ENCODE results near the gene INSIG2.

Gene INSIG2

DNA sequence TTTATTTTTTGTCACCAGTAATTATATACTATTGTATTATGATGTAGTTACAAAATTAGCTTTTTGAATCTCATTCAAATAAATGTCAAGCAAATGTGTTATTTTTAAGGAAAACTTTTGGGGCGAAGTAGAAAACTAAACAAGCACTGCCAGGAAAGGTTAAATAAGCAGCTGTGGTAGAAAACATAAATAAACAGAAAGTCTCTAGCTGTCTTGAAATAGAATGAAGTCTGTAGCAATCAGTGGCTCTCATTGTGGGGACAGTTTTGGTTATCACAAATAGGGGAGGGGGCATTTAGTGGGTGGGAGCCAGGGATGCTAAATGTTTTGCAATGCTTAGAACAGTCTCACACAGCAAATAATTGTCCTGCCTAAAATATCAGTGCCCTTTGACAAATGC is 3.4 kb downstream of the INSIG2 start:
- TF ChIP-seq SIN3A (IDR thresholded peaks at IDR 0.05; ENCODE audit: borderline replicate concordance, insufficient read depth, low read length) (no peak), FOXP2 (optimal IDR thresholded peaks at IDR 0.05; ENCODE audit: borderline replicate concordance, extremely low read depth, extremely low read length, insufficient read depth) (no peak), TAF1 (IDR thresholded peaks at IDR 0.05; ENCODE audit: borderline replicate concordance, insufficient read depth, low read length) (no peak), POLR2AphosphoS5 (IDR thresholded peaks at IDR 0.05; ENCODE audit: low read depth, low read length) (no peak)
- TF ChIP-seq, protein P1, sequence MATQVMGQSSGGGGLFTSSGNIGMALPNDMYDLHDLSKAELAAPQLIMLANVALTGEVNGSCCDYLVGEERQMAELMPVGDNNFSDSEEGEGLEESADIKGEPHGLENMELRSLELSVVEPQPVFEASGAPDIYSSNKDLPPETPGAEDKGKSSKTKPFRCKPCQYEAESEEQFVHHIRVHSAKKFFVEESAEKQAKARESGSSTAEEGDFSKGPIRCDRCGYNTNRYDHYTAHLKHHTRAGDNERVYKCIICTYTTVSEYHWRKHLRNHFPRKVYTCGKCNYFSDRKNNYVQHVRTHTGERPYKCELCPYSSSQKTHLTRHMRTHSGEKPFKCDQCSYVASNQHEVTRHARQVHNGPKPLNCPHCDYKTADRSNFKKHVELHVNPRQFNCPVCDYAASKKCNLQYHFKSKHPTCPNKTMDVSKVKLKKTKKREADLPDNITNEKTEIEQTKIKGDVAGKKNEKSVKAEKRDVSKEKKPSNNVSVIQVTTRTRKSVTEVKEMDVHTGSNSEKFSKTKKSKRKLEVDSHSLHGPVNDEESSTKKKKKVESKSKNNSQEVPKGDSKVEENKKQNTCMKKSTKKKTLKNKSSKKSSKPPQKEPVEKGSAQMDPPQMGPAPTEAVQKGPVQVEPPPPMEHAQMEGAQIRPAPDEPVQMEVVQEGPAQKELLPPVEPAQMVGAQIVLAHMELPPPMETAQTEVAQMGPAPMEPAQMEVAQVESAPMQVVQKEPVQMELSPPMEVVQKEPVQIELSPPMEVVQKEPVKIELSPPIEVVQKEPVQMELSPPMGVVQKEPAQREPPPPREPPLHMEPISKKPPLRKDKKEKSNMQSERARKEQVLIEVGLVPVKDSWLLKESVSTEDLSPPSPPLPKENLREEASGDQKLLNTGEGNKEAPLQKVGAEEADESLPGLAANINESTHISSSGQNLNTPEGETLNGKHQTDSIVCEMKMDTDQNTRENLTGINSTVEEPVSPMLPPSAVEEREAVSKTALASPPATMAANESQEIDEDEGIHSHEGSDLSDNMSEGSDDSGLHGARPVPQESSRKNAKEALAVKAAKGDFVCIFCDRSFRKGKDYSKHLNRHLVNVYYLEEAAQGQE (IDR thresholded peaks at IDR 0.05; ENCODE audit: insufficient read depth in 1 of 2, low read depth in 2 of 2, low read length in 2 of 2) = no peak

DNA sequence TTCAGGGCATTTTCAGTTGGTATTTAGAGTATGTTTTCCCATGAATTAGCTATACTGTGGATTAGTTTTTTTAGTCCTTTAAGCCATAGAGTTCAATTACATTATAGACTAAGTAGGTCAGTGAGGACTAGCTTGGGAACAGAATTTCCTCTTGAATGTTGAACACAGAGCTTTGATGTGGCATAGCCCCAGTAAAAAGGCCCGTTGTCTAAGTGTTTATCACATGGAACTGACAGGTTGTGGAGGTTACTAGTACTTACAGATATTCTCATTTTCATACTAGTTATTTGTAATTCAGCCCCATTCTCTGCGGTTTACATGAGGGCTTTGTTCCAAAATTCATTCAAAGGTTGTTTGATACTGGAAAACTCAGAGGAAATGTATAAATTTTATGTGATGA is 6.2 kb downstream of the INSIG2 start:
- no peak for TF ChIP-seq TAF1 (IDR thresholded peaks at IDR 0.05; ENCODE audit: borderline replicate concordance, insufficient read depth, low read length)
- TF ChIP-seq, protein P1 (IDR thresholded peaks at IDR 0.05; ENCODE audit: insufficient read depth in 1 of 2, low read depth in 2 of 2, low read length in 2 of 2) = no peak
- no peak for TF ChIP-seq SIN3A (IDR thresholded peaks at IDR 0.05; ENCODE audit: borderline replicate concordance, insufficient read depth, low read length)
- no peak for TF ChIP-seq FOXP2 (optimal IDR thresholded peaks at IDR 0.05; ENCODE audit: borderline replicate concordance, extremely low read depth, extremely low read length, insufficient read depth)
- TF ChIP-seq POLR2AphosphoS5 (IDR thresholded peaks at IDR 0.05; ENCODE audit: low read depth, low read length) = no peak

DNA sequence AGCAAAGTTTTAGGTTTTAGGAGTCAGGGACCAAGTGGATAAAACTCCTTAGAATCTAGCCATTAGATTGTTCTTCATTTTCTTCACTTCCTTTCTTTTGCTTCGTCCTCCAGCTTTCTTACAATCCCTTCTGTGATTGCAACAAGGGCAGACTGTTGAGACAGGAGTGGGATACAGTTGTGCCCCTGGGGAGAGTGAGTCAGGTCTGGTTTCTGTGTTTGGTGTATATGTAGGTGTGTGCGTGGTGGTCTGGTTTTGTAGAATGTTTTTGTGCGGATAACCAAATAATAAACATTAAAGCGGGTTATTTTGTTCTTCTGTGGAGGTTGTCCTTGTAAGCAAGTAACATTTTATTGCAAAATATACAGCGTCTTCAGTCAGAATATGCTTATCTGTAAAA is 7.3 kb downstream of the INSIG2 start:
- TF ChIP-seq SIN3A (IDR thresholded peaks at IDR 0.05; ENCODE audit: borderline replicate concordance, insufficient read depth, low read length) (no peak), FOXP2 (optimal IDR thresholded peaks at IDR 0.05; ENCODE audit: borderline replicate concordance, extremely low read depth, extremely low read length, insufficient read depth) (no peak), TAF1 (IDR thresholded peaks at IDR 0.05; ENCODE audit: borderline replicate concordance, insufficient read depth, low read length) (no peak), POLR2AphosphoS5 (IDR thresholded peaks at IDR 0.05; ENCODE audit: low read depth, low read length) (no peak)
- TF ChIP-seq, protein P1 (IDR thresholded peaks at IDR 0.05; ENCODE audit: insufficient read depth in 1 of 2, low read depth in 2 of 2, low read length in 2 of 2) = no peak

DNA sequence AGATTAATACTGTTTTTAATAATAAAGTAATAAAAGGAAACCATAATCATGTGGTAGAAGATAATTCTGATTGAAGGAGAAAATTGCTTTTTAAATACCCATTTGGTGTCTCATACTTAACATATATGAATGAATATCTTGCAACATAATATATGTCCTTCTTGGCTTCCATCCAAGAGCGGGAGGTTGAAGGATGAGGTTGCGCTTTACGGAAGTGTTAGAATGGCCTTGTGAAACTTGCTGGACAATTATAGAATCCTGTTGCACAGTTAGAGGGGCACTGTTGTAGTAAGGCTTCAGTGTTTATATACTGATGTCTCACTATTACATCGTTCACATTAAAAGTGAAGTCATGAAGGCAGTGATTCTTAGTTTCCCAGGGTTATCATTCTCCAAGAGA is 9.4 kb downstream of the INSIG2 start:
- TF ChIP-seq SIN3A (IDR thresholded peaks at IDR 0.05; ENCODE audit: borderline replicate concordance, insufficient read depth, low read length) = no peak
- TF ChIP-seq TAF1 (IDR thresholded peaks at IDR 0.05; ENCODE audit: borderline replicate concordance, insufficient read depth, low read length) = no peak
- TF ChIP-seq, protein P1 (IDR thresholded peaks at IDR 0.05; ENCODE audit: insufficient read depth in 1 of 2, low read depth in 2 of 2, low read length in 2 of 2) = no peak
- TF ChIP-seq POLR2AphosphoS5 (IDR thresholded peaks at IDR 0.05; ENCODE audit: low read depth, low read length) = no peak
- TF ChIP-seq FOXP2 (optimal IDR thresholded peaks at IDR 0.05; ENCODE audit: borderline replicate concordance, extremely low read depth, extremely low read length, insufficient read depth) = no peak

Measured in PFSK-1 (cell line).